AG10803 (cell line): ENCODE results near the gene PROKR2.

Experiments used
- DNase-seq: peaks from one replicate; pipeline ENCODE4 v3.0.0; 2010; ENCODE audit warnings: low read depth
- H3K4me3 ChIP-seq: 2 replicates; pipeline ENCODE4 v1.5.1; 2011; ENCODE audit warnings: mild to moderate bottlenecking, low read length, control low read depth
- CTCF ChIP-seq: conservative IDR thresholded peaks from 2 replicates; pipeline ENCODE4 v1.5.1; 2011; ENCODE audit warnings: mild to moderate bottlenecking, low read length, control low read depth, inconsistent platforms

Gene PROKR2

GRCh38 chr20:5316188-5317158, at the start of gene PROKR2:
PROKR2 (minus strand) TSS chr20:5316954; CDS start chr20:5314369, 2,585 bp downstream.
- DNase-seq: no peak
- no peak for TF ChIP-seq CTCF
- H3K4me3 ChIP-seq: no peak within 1 kb of the TSS

- no peak overlapping the region for H3K4me3 ChIP-seq
- DNase-seq: no peak
- no peak for TF ChIP-seq CTCF
Measured at GRCh38 chr20:5364997-5365597, 48.3 kb upstream of the PROKR2 start.

GRCh38 chr20:5364136-5364821, 47.5 kb upstream of the PROKR2 start:
- TF ChIP-seq CTCF: no peak
- H3K4me3 ChIP-seq: no peak overlapping the region
- DNase-seq: no peak

- no peak overlapping the region for H3K4me3 ChIP-seq
- no peak for TF ChIP-seq CTCF
Measured at GRCh38 chr20:5362771-5363170, 46.0 kb upstream of the PROKR2 start.

GRCh38 chr20:5361176-5361575, 44.4 kb upstream of the PROKR2 start:
- TF ChIP-seq CTCF: no peak
- H3K4me3 ChIP-seq: no peak overlapping the region
- DNase-seq: no peak

More at GRCh38 chr20:5362771-5363170, 46.0 kb upstream of the PROKR2 start:
- DNase-seq: no peak

GRCh38 chr20:5357946-5358345, 41.2 kb upstream of the PROKR2 start:
- H3K4me3 ChIP-seq: no peak overlapping the region
- DNase-seq: no peak
- no peak for TF ChIP-seq CTCF
